Measurements from ENCODE around the gene PKD1L1.

PKD1L1 gene

GRCh38 chr7:47827351-47827756 is 120.9 kb downstream of the PKD1L1 start:
- DNase-seq (ENCODE audit: low read depth): no peak
- no peaks in the 10 kb centered on the region for H3K4me1 ChIP-seq (ENCODE audit: control insufficient read depth, insufficient read depth, low read length)
- H3K27me3 ChIP-seq (replicated peaks; ENCODE audit: control insufficient read depth, insufficient read depth, low read length): peaks cover 22% of the 10 kb centered on the region
- H3K9me3 ChIP-seq (ENCODE audit: control insufficient read depth, low read length): no peaks in the 10 kb centered on the region
- no peak overlapping the region for H3K4me3 ChIP-seq (ENCODE audit: low read length)
- no peaks in the 10 kb centered on the region for H3K36me3 ChIP-seq (ENCODE audit: control insufficient read depth, insufficient read depth, low read length, severe bottlenecking)
- no peak overlapping the region for H3K9ac ChIP-seq (ENCODE audit: low read length)

- no peaks in the 10 kb centered on the region for H3K4me1 ChIP-seq (ENCODE audit: control insufficient read depth, insufficient read depth, low read length)
- no peaks in the 10 kb centered on the region for H3K36me3 ChIP-seq (ENCODE audit: control insufficient read depth, insufficient read depth, low read length, severe bottlenecking)
- H3K9me3 ChIP-seq (ENCODE audit: control insufficient read depth, low read length): no peaks in the 10 kb centered on the region
- H3K4me3 ChIP-seq (ENCODE audit: low read length): no peak overlapping the region
- no peak overlapping the region for H3K9ac ChIP-seq (ENCODE audit: low read length)
- no peak for DNase-seq (ENCODE audit: low read depth)
- peaks cover 22% of the 10 kb centered on the region for H3K27me3 ChIP-seq (replicated peaks; ENCODE audit: control insufficient read depth, insufficient read depth, low read length)
Observed at GRCh38 chr7:47826754-47827153, 121.5 kb downstream of the PKD1L1 start.

GRCh38 chr7:47819607-47819920 is 128.7 kb downstream of the PKD1L1 start:
- no peak overlapping the region for H3K4me3 ChIP-seq (ENCODE audit: low read length)
- no peak overlapping the region for H3K9ac ChIP-seq (ENCODE audit: low read length)
- H3K36me3 ChIP-seq (ENCODE audit: control insufficient read depth, insufficient read depth, low read length, severe bottlenecking): no peaks in the 10 kb centered on the region
- DNase-seq (ENCODE audit: low read depth): no peak
- H3K4me1 ChIP-seq (ENCODE audit: control insufficient read depth, insufficient read depth, low read length): peaks cover 5% of the 10 kb centered on the region
- H3K27me3 ChIP-seq (replicated peaks; ENCODE audit: control insufficient read depth, insufficient read depth, low read length): no peaks in the 10 kb centered on the region
- no peaks in the 10 kb centered on the region for H3K9me3 ChIP-seq (ENCODE audit: control insufficient read depth, low read length)

GRCh38 chr7:47818796-47819606 is 129.3 kb downstream of the PKD1L1 start:
- DNase-seq (ENCODE audit: low read depth): peak; percentile 94

GRCh38 chr7:47817917-47818316 is 130.3 kb downstream of the PKD1L1 start:
- H3K4me1 ChIP-seq (ENCODE audit: control insufficient read depth, insufficient read depth, low read length): peaks cover 5% of the 10 kb centered on the region
- no peak overlapping the region for H3K9ac ChIP-seq (ENCODE audit: low read length)
- peak; percentile 54 for DNase-seq (ENCODE audit: low read depth)
- H3K36me3 ChIP-seq (ENCODE audit: control insufficient read depth, insufficient read depth, low read length, severe bottlenecking): no peaks in the 10 kb centered on the region
- H3K27me3 ChIP-seq (replicated peaks; ENCODE audit: control insufficient read depth, insufficient read depth, low read length): no peaks in the 10 kb centered on the region
- H3K4me3 ChIP-seq (ENCODE audit: low read length): no peak overlapping the region
- H3K9me3 ChIP-seq (ENCODE audit: control insufficient read depth, low read length): no peaks in the 10 kb centered on the region

More at GRCh38 chr7:47818796-47819606, 129.3 kb downstream of the PKD1L1 start:
- H3K4me3 ChIP-seq (ENCODE audit: low read length): no peak overlapping the region
- peak overlapping the region; percentile 10 for H3K9ac ChIP-seq (ENCODE audit: low read length)
- H3K9me3 ChIP-seq (ENCODE audit: control insufficient read depth, low read length): no peaks in the 10 kb centered on the region
- H3K36me3 ChIP-seq (ENCODE audit: control insufficient read depth, insufficient read depth, low read length, severe bottlenecking): no peaks in the 10 kb centered on the region
- peaks cover 5% of the 10 kb centered on the region for H3K4me1 ChIP-seq (ENCODE audit: control insufficient read depth, insufficient read depth, low read length)
- H3K27me3 ChIP-seq (replicated peaks; ENCODE audit: control insufficient read depth, insufficient read depth, low read length): no peaks in the 10 kb centered on the region

- Histone ChIP-seq H3K4me1 (ENCODE audit: control insufficient read depth, insufficient read depth, low read length) (peaks cover 5% of the 10 kb centered on the region), H3K36me3 (ENCODE audit: control insufficient read depth, insufficient read depth, low read length, severe bottlenecking) (no peaks in the 10 kb centered on the region), H3K27me3 (replicated peaks; ENCODE audit: control insufficient read depth, insufficient read depth, low read length) (no peaks in the 10 kb centered on the region), H3K4me3 (ENCODE audit: low read length) (no peak overlapping the region), H3K9me3 (ENCODE audit: control insufficient read depth, low read length) (no peaks in the 10 kb centered on the region), H3K9ac (ENCODE audit: low read length) (no peak overlapping the region)
- DNase-seq (ENCODE audit: low read depth): no peak
Observed at GRCh38 chr7:47816647-47817046, 131.6 kb downstream of the PKD1L1 start.

GRCh38 chr7:47815867-47816266 is 132.4 kb downstream of the PKD1L1 start:
- no peak for DNase-seq (ENCODE audit: low read depth)
- Histone ChIP-seq H3K36me3 (ENCODE audit: control insufficient read depth, insufficient read depth, low read length, severe bottlenecking) (no peaks in the 10 kb centered on the region), H3K4me3 (ENCODE audit: low read length) (no peak overlapping the region), H3K9ac (ENCODE audit: low read length) (no peak overlapping the region), H3K4me1 (ENCODE audit: control insufficient read depth, insufficient read depth, low read length) (peaks cover 5% of the 10 kb centered on the region), H3K27me3 (replicated peaks; ENCODE audit: control insufficient read depth, insufficient read depth, low read length) (no peaks in the 10 kb centered on the region), H3K9me3 (ENCODE audit: control insufficient read depth, low read length) (no peaks in the 10 kb centered on the region)

GRCh38 chr7:47814905-47815613 is 133.2 kb downstream of the PKD1L1 start:
- Histone ChIP-seq H3K4me1 (ENCODE audit: control insufficient read depth, insufficient read depth, low read length) (peaks cover 5% of the 10 kb centered on the region), H3K27me3 (replicated peaks; ENCODE audit: control insufficient read depth, insufficient read depth, low read length) (no peaks in the 10 kb centered on the region), H3K9me3 (ENCODE audit: control insufficient read depth, low read length) (no peaks in the 10 kb centered on the region), H3K36me3 (ENCODE audit: control insufficient read depth, insufficient read depth, low read length, severe bottlenecking) (no peaks in the 10 kb centered on the region), H3K9ac (ENCODE audit: low read length) (no peak overlapping the region), H3K4me3 (ENCODE audit: low read length) (no peak overlapping the region)
- DNase-seq (ENCODE audit: low read depth): no peak

GRCh38 chr7:47813620-47814260 is 134.5 kb downstream of the PKD1L1 start:
- peaks cover under 1% of the 10 kb centered on the region for H3K4me1 ChIP-seq (ENCODE audit: control insufficient read depth, insufficient read depth, low read length)
- H3K36me3 ChIP-seq (ENCODE audit: control insufficient read depth, insufficient read depth, low read length, severe bottlenecking): no peaks in the 10 kb centered on the region
- H3K27me3 ChIP-seq (replicated peaks; ENCODE audit: control insufficient read depth, insufficient read depth, low read length): no peaks in the 10 kb centered on the region
- no peak for DNase-seq (ENCODE audit: low read depth)
- no peak overlapping the region for H3K9ac ChIP-seq (ENCODE audit: low read length)
- no peak overlapping the region for H3K4me3 ChIP-seq (ENCODE audit: low read length)
- no peaks in the 10 kb centered on the region for H3K9me3 ChIP-seq (ENCODE audit: control insufficient read depth, low read length)

GRCh38 chr7:47812429-47813136 is 135.7 kb downstream of the PKD1L1 start:
- Histone ChIP-seq H3K9ac (ENCODE audit: low read length) (no peak overlapping the region), H3K36me3 (ENCODE audit: control insufficient read depth, insufficient read depth, low read length, severe bottlenecking) (no peaks in the 10 kb centered on the region), H3K4me1 (ENCODE audit: control insufficient read depth, insufficient read depth, low read length) (no peaks in the 10 kb centered on the region), H3K27me3 (replicated peaks; ENCODE audit: control insufficient read depth, insufficient read depth, low read length) (no peaks in the 10 kb centered on the region), H3K4me3 (ENCODE audit: low read length) (no peak overlapping the region), H3K9me3 (ENCODE audit: control insufficient read depth, low read length) (no peaks in the 10 kb centered on the region)
- no peak for DNase-seq (ENCODE audit: low read depth)
